ENCODE measurements around the gene SYT8. TPM values are rescaled to one million over a fixed set of nuclear protein-coding genes. Genes with fewer than 3 reads are reported as not detected.

Gene SYT8
- polyA plus RNA-seq, 1 donor from 2014 or later: not detected

GRCh38 chr11:1843796-1844195, 9.0 kb downstream of the SYT8 start:
- Histone ChIP-seq H3K9ac (ENCODE audit: low read length) (no peak overlapping the region), H3K9me3 (ENCODE audit: low read length) (no peaks in the 10 kb centered on the region), H3K79me2 (replicated peaks; ENCODE audit: insufficient read depth, low read length) (no peaks in the 10 kb centered on the region), H3F3A (ENCODE audit: insufficient read depth, low read length, poor library complexity, severe bottlenecking) (no peaks in the 10 kb centered on the region), H3K4me2 (ENCODE audit: low read length) (no peak overlapping the region), H3K27ac (ENCODE audit: low read length) (no peak overlapping the region), H3K36me3 (ENCODE audit: insufficient read depth, low read length) (no peaks in the 10 kb centered on the region), H3K4me3 (ENCODE audit: low read length) (no peak overlapping the region), H3K27me3 (ENCODE audit: insufficient read depth, low read depth, low read length) (no peaks in the 10 kb centered on the region), H4K20me1 (ENCODE audit: insufficient read depth) (no peaks in the 10 kb centered on the region), H3K9me2 (ENCODE audit: insufficient read depth, low read length) (no peaks in the 10 kb centered on the region), H2AFZ (ENCODE audit: low read depth, low read length) (no peak overlapping the region)
- TF ChIP-seq EP300 (conservative IDR thresholded peaks at IDR 0.05; ENCODE audit: poor library complexity, severe bottlenecking): no peak
- TF ChIP-seq POLR2AphosphoS5 (IDR thresholded peaks at IDR 0.05): no peak
- no peak for TF ChIP-seq SMC3 (conservative IDR thresholded peaks at IDR 0.05; ENCODE audit: poor library complexity)
- TF ChIP-seq MXI1 (conservative IDR thresholded peaks at IDR 0.05; ENCODE audit: poor library complexity, severe bottlenecking): no peak
- no peak for TF ChIP-seq TAF1 (IDR thresholded peaks at IDR 0.05; ENCODE audit: low read depth)
- TF ChIP-seq EZH2 (IDR thresholded peaks at IDR 0.05; ENCODE audit: borderline replicate concordance, insufficient read depth, low read length, poor library complexity, severe bottlenecking): no peak

GRCh38 chr11:1844221-1845094, 9.7 kb downstream of the SYT8 start:
- Histone ChIP-seq H3K4me2 (ENCODE audit: low read length) (no peak overlapping the region), H3K9ac (ENCODE audit: low read length) (no peak overlapping the region), H2AFZ (ENCODE audit: low read depth, low read length) (no peak overlapping the region), H3K9me3 (ENCODE audit: low read length) (no peaks in the 10 kb centered on the region), H3K27me3 (ENCODE audit: insufficient read depth, low read depth, low read length) (no peaks in the 10 kb centered on the region), H3K4me3 (ENCODE audit: low read length) (no peak overlapping the region), H3K36me3 (ENCODE audit: insufficient read depth, low read length) (no peaks in the 10 kb centered on the region), H3F3A (ENCODE audit: insufficient read depth, low read length, poor library complexity, severe bottlenecking) (no peaks in the 10 kb centered on the region), H3K27ac (ENCODE audit: low read length) (no peak overlapping the region), H4K20me1 (ENCODE audit: insufficient read depth) (no peaks in the 10 kb centered on the region), H3K79me2 (replicated peaks; ENCODE audit: insufficient read depth, low read length) (no peaks in the 10 kb centered on the region), H3K9me2 (ENCODE audit: insufficient read depth, low read length) (no peaks in the 10 kb centered on the region)
- TF ChIP-seq RAD21 (conservative IDR thresholded peaks at IDR 0.05) (no peak), CTCF (IDR thresholded peaks at IDR 0.05; ENCODE audit: poor library complexity, severe bottlenecking) (no peak), POLR2AphosphoS5 (IDR thresholded peaks at IDR 0.05) (no peak), TAF1 (IDR thresholded peaks at IDR 0.05; ENCODE audit: low read depth) (no peak), EZH2 (IDR thresholded peaks at IDR 0.05; ENCODE audit: borderline replicate concordance, insufficient read depth, low read length, poor library complexity, severe bottlenecking) (no peak), REST (IDR thresholded peaks at IDR 0.05; ENCODE audit: borderline replicate concordance) (no peak), EP300 (conservative IDR thresholded peaks at IDR 0.05; ENCODE audit: poor library complexity, severe bottlenecking) (no peak), MXI1 (conservative IDR thresholded peaks at IDR 0.05; ENCODE audit: poor library complexity, severe bottlenecking) (no peak), SMC3 (conservative IDR thresholded peaks at IDR 0.05; ENCODE audit: poor library complexity) (no peak)

Measured in neural cell (in vitro differentiated cells).